Measurements from ENCODE around the gene AUTS2. TPM values are rescaled to one million over a fixed set of nuclear protein-coding genes. Genes with fewer than 3 reads are reported as not detected.

AUTS2 gene
- total and polyA plus RNA-seq, 2 experiments from 2014 or later: 32.0 to 91.0 TPM

- Histone ChIP-seq H3K4me1 (ENCODE audit: insufficient read depth) (no peaks in the 10 kb centered on the region), H3K9me2 (ENCODE audit: insufficient read depth) (no peaks in the 10 kb centered on the region), H3K36me3 (ENCODE audit: insufficient read depth) (no peaks in the 10 kb centered on the region), H3K4me3 (no peak overlapping the region), H3K27me3 (ENCODE audit: insufficient read depth) (no peaks in the 10 kb centered on the region), H2AFZ (no peak overlapping the region), H3F3A (replicated peaks; ENCODE audit: low read depth) (no peaks in the 10 kb centered on the region), H3K27ac (ENCODE audit: low read depth) (no peak overlapping the region), H3K4me2 (no peak overlapping the region), H4K20me1 (replicated peaks; ENCODE audit: insufficient read depth) (no peaks in the 10 kb centered on the region), H3K79me2 (replicated peaks; ENCODE audit: insufficient read depth) (no peaks in the 10 kb centered on the region)
- Mint-ChIP-seq H3K27me3 (ENCODE audit: insufficient read depth, low read depth, poor library complexity) (peaks cover 5% of the 10 kb centered on the region), H3K36me3 (ENCODE audit: low read depth) (no peaks in the 10 kb centered on the region), H3K4me3 (no peak overlapping the region), H3K27ac (no peak overlapping the region), H3K4me1 (peaks cover 3% of the 10 kb centered on the region; the same call in 1 of the 3 replicates), H3K9me3 (no peaks in the 10 kb centered on the region)
- TF ChIP-seq EZH2phosphoT487 (IDR thresholded peaks at IDR 0.05; ENCODE audit: unreplicated experiment): no peak
- TF ChIP-seq JUNB (IDR thresholded peaks at IDR 0.05; ENCODE audit: unreplicated experiment): no peak
- TF ChIP-seq NANOG (IDR thresholded peaks at IDR 0.05; ENCODE audit: borderline replicate concordance): no peak
- no peak for TF ChIP-seq REST (IDR thresholded peaks at IDR 0.05; ENCODE audit: unreplicated experiment)
- TF ChIP-seq, protein P1, sequence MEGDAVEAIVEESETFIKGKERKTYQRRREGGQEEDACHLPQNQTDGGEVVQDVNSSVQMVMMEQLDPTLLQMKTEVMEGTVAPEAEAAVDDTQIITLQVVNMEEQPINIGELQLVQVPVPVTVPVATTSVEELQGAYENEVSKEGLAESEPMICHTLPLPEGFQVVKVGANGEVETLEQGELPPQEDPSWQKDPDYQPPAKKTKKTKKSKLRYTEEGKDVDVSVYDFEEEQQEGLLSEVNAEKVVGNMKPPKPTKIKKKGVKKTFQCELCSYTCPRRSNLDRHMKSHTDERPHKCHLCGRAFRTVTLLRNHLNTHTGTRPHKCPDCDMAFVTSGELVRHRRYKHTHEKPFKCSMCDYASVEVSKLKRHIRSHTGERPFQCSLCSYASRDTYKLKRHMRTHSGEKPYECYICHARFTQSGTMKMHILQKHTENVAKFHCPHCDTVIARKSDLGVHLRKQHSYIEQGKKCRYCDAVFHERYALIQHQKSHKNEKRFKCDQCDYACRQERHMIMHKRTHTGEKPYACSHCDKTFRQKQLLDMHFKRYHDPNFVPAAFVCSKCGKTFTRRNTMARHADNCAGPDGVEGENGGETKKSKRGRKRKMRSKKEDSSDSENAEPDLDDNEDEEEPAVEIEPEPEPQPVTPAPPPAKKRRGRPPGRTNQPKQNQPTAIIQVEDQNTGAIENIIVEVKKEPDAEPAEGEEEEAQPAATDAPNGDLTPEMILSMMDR (conservative IDR thresholded peaks at IDR 0.05; ENCODE audit: low read depth in 2 of 2): no peak
- no peak for TF ChIP-seq EZH2 (IDR thresholded peaks at IDR 0.05; ENCODE audit: low read depth, unreplicated experiment)
- TF ChIP-seq CREB1 (CRISPR knock-in tag; IDR thresholded peaks at IDR 0.05; ENCODE audit: low read depth): no peak
- no peak for TF ChIP-seq ZNF331 (CRISPR knock-in tag; IDR thresholded peaks at IDR 0.05; ENCODE audit: low read depth)
- TF ChIP-seq STAT1 (IDR thresholded peaks at IDR 0.05; ENCODE audit: unreplicated experiment): no peak
- no peak for TF ChIP-seq POLR2AphosphoS5 (IDR thresholded peaks at IDR 0.05; ENCODE audit: low read depth)
- TF ChIP-seq ETS1 (IDR thresholded peaks at IDR 0.05): no peak
- TF ChIP-seq ZNF462 (CRISPR knock-in tag; IDR thresholded peaks at IDR 0.05): no peak
- TF ChIP-seq ZNF114 (CRISPR knock-in tag; IDR thresholded peaks at IDR 0.05): no peak
- DNase-seq (ENCODE audit: low spot score) (no peak), ATAC-seq (no peak)
Observed at GRCh38 chr7:70410134-70410750, 812.0 kb downstream of the AUTS2 start.

Measured in GM23338 (cell line).